Hepatocyte (in vitro differentiated cells): Measurements from ENCODE around the gene SND1. TPM values are rescaled to one million over a fixed set of nuclear protein-coding genes. Genes with fewer than 3 reads are reported as not detected.

ENCODE experiments used
- DNase-seq: peaks from one replicate; pipeline ENCODE4 v3.0.0-alpha.2; 2016; ENCODE audit warnings: low spot score
- H2AFZ ChIP-seq: fragments of 200-600 bp; sonication (generic); 2 replicates; pipeline ENCODE4 v1.6.0; 2016; ENCODE audit warnings: antibody characterized with exemption, mild to moderate bottlenecking
- H3K27ac ChIP-seq: fragments of 200-600 bp; sonication (generic); 2 replicates; pipeline ENCODE4 v1.5.1; 2016; ENCODE audit warnings: mild to moderate bottlenecking
- H3K27me3 ChIP-seq: fragments of 200-600 bp; sonication (generic); 2 replicates; pipeline ENCODE4 v1.6.1; 2016
- H3K36me3 ChIP-seq: fragments of 200-600 bp; sonication (generic); replicated peaks from 2 replicates; pipeline ENCODE4 v1.5.1; 2016; ENCODE audit warnings: low read depth; ENCODE audit not compliant: insufficient read depth
- H3K4me1 ChIP-seq: fragments of 200-600 bp; sonication (generic); 2 replicates; pipeline ENCODE4 v1.5.1; 2016; ENCODE audit warnings: mild to moderate bottlenecking, moderate library complexity; ENCODE audit not compliant: insufficient read depth
- H3K4me2 ChIP-seq: fragments of 200-600 bp; sonication (generic); 2 replicates; pipeline ENCODE4 v1.6.0; 2016
- H3K4me3 ChIP-seq: fragments of 200-600 bp; sonication (generic); 2 replicates; pipeline ENCODE4 v1.5.1; 2016; ENCODE audit warnings: mild to moderate bottlenecking
- H3K79me2 ChIP-seq: fragments of 200-600 bp; sonication (generic); 2 replicates; pipeline ENCODE4 v1.6.0; 2017; ENCODE audit warnings: mild to moderate bottlenecking
- H3K9me2 ChIP-seq: fragments of 200-600 bp; sonication (generic); replicated peaks from 2 replicates; pipeline ENCODE4 v1.6.0; 2017; ENCODE audit warnings: mild to moderate bottlenecking; ENCODE audit not compliant: insufficient read depth
- H3K9me3 ChIP-seq: fragments of 200-600 bp; sonication (generic); 2 replicates; pipeline ENCODE4 v1.5.1; 2016; ENCODE audit warnings: low read depth, mild to moderate bottlenecking
- H4K20me1 ChIP-seq: fragments of 200-600 bp; sonication (generic); 2 replicates; pipeline ENCODE4 v1.6.0; 2016; ENCODE audit warnings: mild to moderate bottlenecking; ENCODE audit not compliant: insufficient read depth, poor library complexity, severe bottlenecking
- CTCF ChIP-seq: fragments of 200-600 bp; sonication (generic); IDR thresholded peaks from 2 replicates; pipeline ENCODE4 v1.5.1; 2016; ENCODE audit warnings: antibody characterized with exemption, mild to moderate bottlenecking; ENCODE audit not compliant: poor library complexity
- EZH2 ChIP-seq: fragments of 200-600 bp; sonication (generic); IDR thresholded peaks from 2 replicates; pipeline ENCODE4 v1.6.1; 2016; ENCODE audit warnings: antibody characterized with exemption, mild to moderate bottlenecking, borderline replicate concordance
- EZH2phosphoT487 ChIP-seq: fragments of 200-600 bp; sonication (generic); IDR thresholded peaks from one replicate; pipeline ENCODE4 v1.6.1; 2018; ENCODE audit warnings: antibody characterized with exemption, mild to moderate bottlenecking, low read depth, moderate library complexity; ENCODE audit not compliant: unreplicated experiment, severe bottlenecking
- WGBS: methylation state at CpG from one replicate; pipeline ENCODE4 v1.1.6; 2016; ENCODE audit warnings: low lambda C conversion rate; ENCODE audit errors: missing lambda C conversion rate; 5-methylcytosine and 5-hydroxymethylcytosine counted together
- polyA plus RNA-seq: library from polyadenylated mRNA; unstranded; fragments of >200 nt; fragmentation: Nextera tagmentation; extraction: Ambion mirVana; gene quantifications from 2 replicates; pipeline ENCODE4 v1.2.1, GENCODE V29; 2016
- total RNA-seq: library from RNA; depleted of rRNA; stranded (reverse); fragments of >200 nt; gene quantifications from 2 replicates; pipeline ENCODE4 v1.2.3, GENCODE V29; 2014

SND1 gene
- total and polyA plus RNA-seq, 2 experiments from 2014 or later, result 141 to 200 TPM

- Histone ChIP-seq H2AFZ (no peak overlapping the region), H3K27me3 (peaks cover 3% of the 10 kb centered on the region), H3K27ac (no peak overlapping the region), H4K20me1 (no peaks in the 10 kb centered on the region), H3K9me3 (no peaks in the 10 kb centered on the region), H3K9me2 (no peaks in the 10 kb centered on the region), H3K4me2 (no peak overlapping the region), H3K4me1 (no peaks in the 10 kb centered on the region), H3K4me3 (no peak overlapping the region), H3K36me3 (no peaks in the 10 kb centered on the region), H3K79me2 (no peaks in the 10 kb centered on the region)
- WGBS, result 72% methylated on average over 12 of the region's 12 CpGs
- no peak for DNase-seq
- TF ChIP-seq EZH2 (no peak), EZH2phosphoT487 (no peak), CTCF (no peak)
These were observed 471.5 kb downstream of the SND1 start for GRCh38 chr7:128123291-128124037.

- WGBS, result 88% methylated on average over 4 of the region's 4 CpGs
- H3K79me2 ChIP-seq, result no peaks in the 10 kb centered on the region
- DNase-seq, result no peak
- H3K9me3 ChIP-seq, result no peaks in the 10 kb centered on the region
- TF ChIP-seq EZH2phosphoT487 (no peak), EZH2 (no peak), CTCF (no peak)
- no peaks in the 10 kb centered on the region for H3K9me2 ChIP-seq
- no peaks in the 10 kb centered on the region for H3K4me1 ChIP-seq
- H3K36me3 ChIP-seq, result no peaks in the 10 kb centered on the region
- H4K20me1 ChIP-seq, result no peaks in the 10 kb centered on the region
- H3K27me3 ChIP-seq, result peaks cover 12% of the 10 kb centered on the region
- H3K4me2 ChIP-seq, result no peak overlapping the region
- no peak overlapping the region for H3K27ac ChIP-seq
- H2AFZ ChIP-seq, result no peak overlapping the region
- H3K4me3 ChIP-seq, result no peak overlapping the region
These were observed 472.8 kb downstream of the SND1 start for GRCh38 chr7:128124786-128125185.

- H4K20me1 ChIP-seq, result no peaks in the 10 kb centered on the region
- no peak overlapping the region for H3K4me3 ChIP-seq
- H3K9me2 ChIP-seq, result no peaks in the 10 kb centered on the region
- no peaks in the 10 kb centered on the region for H3K79me2 ChIP-seq
- H3K27me3 ChIP-seq, result peaks cover 22% of the 10 kb centered on the region
- H3K9me3 ChIP-seq, result no peaks in the 10 kb centered on the region
- H2AFZ ChIP-seq, result no peak overlapping the region
- no peaks in the 10 kb centered on the region for H3K36me3 ChIP-seq
- no peaks in the 10 kb centered on the region for H3K4me1 ChIP-seq
- no peak overlapping the region for H3K4me2 ChIP-seq
- no peak for DNase-seq
- H3K27ac ChIP-seq, result no peak overlapping the region
- 88% methylated on average over 1 of the region's 1 CpG for WGBS
- TF ChIP-seq CTCF (no peak), EZH2phosphoT487 (no peak), EZH2 (no peak)
These were observed 473.8 kb downstream of the SND1 start for GRCh38 chr7:128125816-128126215.
